ENCODE results near the gene DSCAML1.

DSCAML1 gene

GRCh38 chr11:117711331-117711730, 85.7 kb downstream of the DSCAML1 start:
- DNase-seq (ENCODE audit: extremely low read depth, low read depth): no peak
- TF ChIP-seq CTCF (IDR thresholded peaks at IDR 0.05; ENCODE audit: low read depth, low read length, missing control alignments): no peak
- H3K4me3 ChIP-seq (replicated peaks; ENCODE audit: low read depth, low read length): no peak overlapping the region

- DNase-seq (ENCODE audit: extremely low read depth, low read depth): no peak
- TF ChIP-seq CTCF (IDR thresholded peaks at IDR 0.05; ENCODE audit: low read depth, low read length, missing control alignments): no peak
- no peak overlapping the region for H3K4me3 ChIP-seq (replicated peaks; ENCODE audit: low read depth, low read length)
These were observed 86.8 kb downstream of the DSCAML1 start for GRCh38 chr11:117710211-117710610.

- no peak for DNase-seq (ENCODE audit: extremely low read depth, low read depth)
These were observed 90.6 kb downstream of the DSCAML1 start for GRCh38 chr11:117706322-117706814.

GRCh38 chr11:117705866-117706265, 91.2 kb downstream of the DSCAML1 start:
- TF ChIP-seq CTCF (IDR thresholded peaks at IDR 0.05; ENCODE audit: low read depth, low read length, missing control alignments): no peak

More at GRCh38 chr11:117706322-117706814, 90.6 kb downstream of the DSCAML1 start:
- no peak for TF ChIP-seq CTCF (IDR thresholded peaks at IDR 0.05; ENCODE audit: low read depth, low read length, missing control alignments)
- no peak overlapping the region for H3K4me3 ChIP-seq (replicated peaks; ENCODE audit: low read depth, low read length)

GRCh38 chr11:117704395-117705100, 92.5 kb downstream of the DSCAML1 start:
- no peak for TF ChIP-seq CTCF (IDR thresholded peaks at IDR 0.05; ENCODE audit: low read depth, low read length, missing control alignments)
- H3K4me3 ChIP-seq (replicated peaks; ENCODE audit: low read depth, low read length): no peak overlapping the region
- no peak for DNase-seq (ENCODE audit: extremely low read depth, low read depth)

More at GRCh38 chr11:117705866-117706265, 91.2 kb downstream of the DSCAML1 start:
- no peak overlapping the region for H3K4me3 ChIP-seq (replicated peaks; ENCODE audit: low read depth, low read length)
- no peak for DNase-seq (ENCODE audit: extremely low read depth, low read depth)

GRCh38 chr11:117702946-117703598, 93.9 kb downstream of the DSCAML1 start:
- TF ChIP-seq CTCF (IDR thresholded peaks at IDR 0.05; ENCODE audit: low read depth, low read length, missing control alignments): no peak
- H3K4me3 ChIP-seq (replicated peaks; ENCODE audit: low read depth, low read length): no peak overlapping the region
- DNase-seq (ENCODE audit: extremely low read depth, low read depth): no peak
